Common myeloid progenitor, CD34-positive (primary cell): ENCODE measurements around the gene PDE4D.

Source experiments
- CTCF ChIA-PET: fragments of 350-600 bp; sonication (Branson Sonifier 250); formaldehyde crosslinking; loops from one replicate; lab custom pipeline; 2021; ENCODE audit warnings: antibody characterized with exemption; lab: Charles Lee
- POLR2A ChIA-PET: fragments of 350-600 bp; sonication (Branson Sonifier 250); formaldehyde crosslinking; loops from one replicate; lab custom pipeline; 2021; ENCODE audit warnings: antibody characterized with exemption; lab: Charles Lee
- DNase-seq, 3 donors: peaks; one replicate each; pipeline versions ENCODE4 v3.0.0 to v3.0.0-alpha.2; 2013
- H3K27ac ChIP-seq, 2 experiments: 1 replicate in 1 of 2; 2 replicates in 1 of 2; pipeline ENCODE4 v1.7.0; 2013; ENCODE audit warnings: inconsistent platforms in 2 of 2, low read length in 2 of 2, mild to moderate bottlenecking in 2 of 2, low read depth in 1 of 2, moderate library complexity in 1 of 2; ENCODE audit not compliant: severe bottlenecking in 2 of 2, insufficient read depth in 1 of 2, poor library complexity in 1 of 2
- H3K27me3 ChIP-seq, 5 experiments: replicated peaks in 2 of 5; 1 replicate in 3 of 5; 2 replicates in 2 of 5; pipeline versions ENCODE4 v1.6.1 to v1.7.0; 2013; ENCODE audit warnings: low read length in 4 of 5, mild to moderate bottlenecking in 2 of 5, moderate library complexity in 2 of 5, inconsistent platforms in 1 of 5; ENCODE audit not compliant: insufficient read depth in 5 of 5, control insufficient read depth in 4 of 5
- H3K36me3 ChIP-seq, 4 experiments: 1 replicate in 2 of 4; 2 replicates in 2 of 4; pipeline versions ENCODE4 v1.6.1 to v1.7.0; 2013; ENCODE audit warnings: low read length in 3 of 4, control low read depth in 1 of 4, mild to moderate bottlenecking in 1 of 4; ENCODE audit not compliant: control insufficient read depth in 4 of 4, insufficient read depth in 4 of 4
- H3K4me1 ChIP-seq, 4 experiments: 1 replicate in 3 of 4; 2 replicates in 1 of 4; pipeline versions ENCODE4 v1.6.1 to v1.7.1; 2013; ENCODE audit warnings: low read length in 3 of 4, mild to moderate bottlenecking in 3 of 4, control low read depth in 1 of 4, inconsistent platforms in 1 of 4, moderate library complexity in 1 of 4; ENCODE audit not compliant: control insufficient read depth in 4 of 4, insufficient read depth in 4 of 4; ENCODE audit errors: control extremely low read depth in 1 of 4
- H3K4me3 ChIP-seq, 7 experiments: 1 replicate in 4 of 7; 2 replicates in 3 of 7; pipeline versions ENCODE4 v1.5.1 to v1.7.0; 2013; ENCODE audit warnings: mild to moderate bottlenecking in 7 of 7, low read length in 6 of 7, moderate library complexity in 6 of 7, inconsistent platforms in 2 of 7, low read depth in 2 of 7, control low read depth in 1 of 7; ENCODE audit not compliant: insufficient read depth in 4 of 7, control insufficient read depth in 1 of 7; ENCODE audit errors: extremely low read depth in 1 of 7
- H3K9me3 ChIP-seq, 5 experiments: 1 replicate in 4 of 5; 2 replicates in 1 of 5; pipeline versions ENCODE4 v1.6.1 to v1.7.1; 2013; ENCODE audit warnings: low read length in 4 of 5, mild to moderate bottlenecking in 2 of 5, inconsistent platforms in 1 of 5, low read depth in 1 of 5, moderate library complexity in 1 of 5; ENCODE audit not compliant: control insufficient read depth in 4 of 5, insufficient read depth in 2 of 5; ENCODE audit errors: control extremely low read depth in 1 of 5
- WGBS: methylation state at CpG from one replicate; pipeline ENCODE4 v1.1.5; 2013; ENCODE audit not compliant: insufficient coverage; 5-methylcytosine and 5-hydroxymethylcytosine counted together

PDE4D gene

GRCh38 chr5:59652449-59652848 is 241.1 kb downstream of the PDE4D start:
- CTCF ChIA-PET, result interaction anchor here (1.2 kb wide), 2 partner anchors 20 to 51 kb away, joined by 3 read pairs; no protein-coding TSS in a partner anchor
- peaks cover 16 to 60% (median 28%) of the 10 kb centered on the region in 4 experiments for H3K4me1 ChIP-seq

GRCh38 chr5:59648949-59649921 is 244.3 kb downstream of the PDE4D start:
- no peak overlapping the region for H3K27ac ChIP-seq
- whole genome bisulfite sequencing, result 30% methylated on average over 4 of the region's 8 CpGs
- peak; percentile 60 to 68 (median 66) for DNase-seq

More at GRCh38 chr5:59652449-59652848, 241.1 kb downstream of the PDE4D start:
- Histone ChIP-seq H3K9me3 (no peaks in the 10 kb centered on the region), H3K27ac (no peak overlapping the region), H3K27me3 (no peaks in the 10 kb centered on the region), H3K36me3 (no peaks in the 10 kb centered on the region), H3K4me3 (no peak overlapping the region)
- POLR2A ChIA-PET, result no interaction called here
- WGBS, result 100% methylated on average over 1 of the region's 2 CpGs
- no peak for DNase-seq

DNA sequence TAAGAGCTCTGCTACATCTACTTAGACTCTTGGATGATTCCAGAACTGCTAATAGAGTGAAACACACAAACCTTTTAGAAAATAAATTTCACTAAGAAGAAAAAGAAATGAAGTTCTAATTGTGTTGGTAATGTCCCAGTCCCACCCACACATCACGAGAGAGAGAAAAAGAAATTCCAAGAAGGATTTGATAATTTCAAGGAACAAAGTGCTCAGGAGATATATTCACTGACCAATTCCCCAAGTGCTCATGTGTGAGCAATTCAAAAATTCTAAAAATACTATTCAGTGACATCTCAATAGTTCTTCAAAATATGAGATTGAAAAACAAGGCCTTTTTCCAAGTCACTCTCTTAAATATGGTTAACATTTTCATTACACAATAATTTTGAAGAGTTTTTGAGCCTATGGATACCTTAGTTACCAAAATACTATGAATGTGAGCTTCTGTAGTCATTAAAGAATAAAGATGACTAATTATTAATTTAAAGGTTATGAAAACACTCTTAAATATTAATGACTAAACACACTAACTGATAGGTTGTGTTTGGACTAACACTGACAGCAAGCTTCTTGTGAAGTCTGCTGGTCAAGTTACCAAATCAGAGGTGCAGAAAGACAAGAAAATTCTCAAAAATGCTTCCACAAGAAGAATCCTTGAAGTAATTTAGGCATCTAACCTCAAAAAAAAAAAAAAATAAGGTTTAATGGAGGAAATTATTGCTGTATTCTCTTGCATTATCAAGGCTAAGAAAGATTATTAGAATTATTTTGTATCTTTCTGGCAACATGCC is 245.3 kb downstream of the PDE4D start:
- peak overlapping the region in 2 of 7 experiments; percentile 6 to 28 for H3K4me3 ChIP-seq
- peak in 1 of 3 donors; percentile 6 for DNase-seq
- H3K27ac ChIP-seq, result no peak overlapping the region
- no peaks in the 10 kb centered on the region for H3K27me3 ChIP-seq
- WGBS, result no CpG with 5 or more reads among the region's 1 CpG
- H3K36me3 ChIP-seq, result no peaks in the 10 kb centered on the region
- ChIA-PET CTCF (interaction anchor here (0.7 to 1.4 kb wide), 3 partner anchors 12 to 144 kb away, joined by 3 to 4 read pairs (median 4); no protein-coding TSS in a partner anchor), POLR2A (no interaction called here)
- H3K9me3 ChIP-seq, result peaks cover 0 to under 1% (median 0%) of the 10 kb centered on the region in 5 experiments
- H3K4me1 ChIP-seq, result peaks cover 20 to 63% (median 29%) of the 10 kb centered on the region in 4 experiments

More at GRCh38 chr5:59648949-59649921, 244.3 kb downstream of the PDE4D start:
- peak overlapping the region in 3 of 7 experiments; percentile 6 to 28 (median 16) for H3K4me3 ChIP-seq
- H3K27me3 ChIP-seq, result no peaks in the 10 kb centered on the region
- ChIA-PET POLR2A (no interaction called here), CTCF (interaction anchor here (0.7 to 1.4 kb wide), 3 partner anchors 11 to 145 kb away, joined by 3 to 4 read pairs (median 4); no protein-coding TSS in a partner anchor)
- no peaks in the 10 kb centered on the region for H3K9me3 ChIP-seq
- peaks cover 14 to 56% (median 26%) of the 10 kb centered on the region in 4 experiments for H3K4me1 ChIP-seq
- no peaks in the 10 kb centered on the region for H3K36me3 ChIP-seq

GRCh38 chr5:59645380-59645779 is 248.1 kb downstream of the PDE4D start:
- peak in 1 of 3 donors; percentile 27 for DNase-seq
- WGBS, result 100% methylated on average over 1 of the region's 2 CpGs

GRCh38 chr5:59640411-59640810 is 253.1 kb downstream of the PDE4D start:
- no peaks in the 10 kb centered on the region for H3K27me3 ChIP-seq
- no peak for DNase-seq
- no peak overlapping the region for H3K27ac ChIP-seq
- CTCF ChIA-PET, result interaction anchor here (1.1 kb wide), 1 partner anchor 16 kb away, joined by 3 read pairs; no protein-coding TSS in a partner anchor
- 100% methylated on average over 1 of the region's 1 CpG for WGBS
- H3K9me3 ChIP-seq, result peaks cover 0 to 4% (median 0%) of the 10 kb centered on the region in 5 experiments
- H3K36me3 ChIP-seq, result no peaks in the 10 kb centered on the region
- POLR2A ChIA-PET, result no interaction called here
- H3K4me3 ChIP-seq, result no peak overlapping the region
- H3K4me1 ChIP-seq, result peaks cover 9 to 26% (median 16%) of the 10 kb centered on the region in 4 experiments

More at GRCh38 chr5:59645380-59645779, 248.1 kb downstream of the PDE4D start:
- H3K4me1 ChIP-seq, result peaks cover 20 to 67% (median 29%) of the 10 kb centered on the region in 4 experiments
- ChIA-PET CTCF (interaction anchor here (1.3 kb wide), 1 partner anchor 13 kb away, joined by 3 read pairs; no protein-coding TSS in a partner anchor), POLR2A (no interaction called here)
- H3K9me3 ChIP-seq, result peaks cover 0 to 4% (median 0%) of the 10 kb centered on the region in 5 experiments
- H3K36me3 ChIP-seq, result no peaks in the 10 kb centered on the region
- no peak overlapping the region for H3K27ac ChIP-seq
- no peaks in the 10 kb centered on the region for H3K27me3 ChIP-seq
- H3K4me3 ChIP-seq, result peak overlapping the region in 4 of 7 experiments; percentile 5 to 63 (median 50)

GRCh38 chr5:59637884-59638580 is 255.5 kb downstream of the PDE4D start:
- Histone ChIP-seq H3K4me1 (peaks cover 0 to 3% (median 0%) of the 10 kb centered on the region in 4 experiments), H3K27ac (no peak overlapping the region), H3K9me3 (peaks cover 0 to 5% (median 0%) of the 10 kb centered on the region in 5 experiments), H3K27me3 (no peaks in the 10 kb centered on the region), H3K4me3 (no peak overlapping the region), H3K36me3 (no peaks in the 10 kb centered on the region)
- CTCF ChIA-PET, result no interaction called here
- DNase-seq, result no peak
- POLR2A ChIA-PET, result no interaction called here
- no CpG with 5 or more reads among the region's 4 CpGs for WGBS
